Progenitor cell of endocrine pancreas (in vitro differentiated cells): ENCODE results near the gene MRPL32. TPM values are rescaled to one million over a fixed set of nuclear protein-coding genes. Genes with fewer than 3 reads are reported as not detected.

Experiments used
- DNase-seq: peaks from one replicate; pipeline ENCODE4 v3.0.0; 2021; ENCODE audit warnings: low spot score; ENCODE audit not compliant: unreplicated experiment
- H3K27ac Mint-ChIP-seq: 2 replicates; pipeline ENCODE4 v1.8.0; 2021; ENCODE audit warnings: mild to moderate bottlenecking, moderate library complexity, mixed read lengths
- H3K27me3 Mint-ChIP-seq: 2 replicates; pipeline ENCODE4 v1.8.0; 2021; ENCODE audit warnings: mixed read lengths
- H3K36me3 Mint-ChIP-seq: 2 replicates; pipeline ENCODE4 v1.8.0; 2022; ENCODE audit warnings: mixed read lengths; ENCODE audit not compliant: insufficient read depth
- H3K4me1 Mint-ChIP-seq: 2 replicates; pipeline ENCODE4 v1.8.0; 2021; ENCODE audit warnings: low read depth, mixed read lengths
- H3K4me3 Mint-ChIP-seq: 2 replicates; pipeline ENCODE4 v1.8.0; 2021; ENCODE audit warnings: low read depth, mild to moderate bottlenecking, moderate library complexity, mixed read lengths
- H3K9me3 Mint-ChIP-seq: 2 replicates; pipeline ENCODE4 v1.8.0; 2021; ENCODE audit warnings: low read depth, mixed read lengths
- total RNA-seq: library from RNA; stranded (reverse); gene quantifications from 2 replicates; pipeline ENCODE4 v1.2.1, GENCODE V29; 2021
- TF ChIP-seq, protein P1 (sequence below): fragments of 200-600 bp; sonication (generic); IDR thresholded peaks from one replicate; pipeline ENCODE4 v1.5.0; 2021; ENCODE audit warnings: antibody characterized with exemption, mild to moderate bottlenecking; ENCODE audit not compliant: unreplicated experiment

The MRPL32 gene
- total RNA-seq, 1 donor from 2014 or later, result 49.9 TPM

DNA sequence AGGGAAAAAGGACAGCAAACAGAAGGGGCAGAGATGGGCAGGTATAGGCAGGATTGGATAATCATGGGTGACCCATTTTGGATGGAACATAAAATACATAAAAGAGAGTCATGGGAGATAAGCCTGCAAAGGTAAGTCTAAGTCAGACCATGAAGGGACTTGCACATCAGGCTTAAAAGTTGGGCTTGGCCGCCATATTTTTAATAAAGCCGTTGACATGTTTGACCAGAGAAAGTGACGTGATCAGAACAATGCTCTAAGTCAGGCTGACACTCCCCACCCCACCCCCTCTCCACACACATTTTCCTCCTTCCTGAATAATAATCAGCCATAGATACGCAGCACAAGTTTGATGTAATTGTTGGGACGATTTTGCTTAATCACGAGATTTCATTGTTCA lies 54.0 kb downstream of the MRPL32 start:
- Mint-ChIP-seq H3K36me3 (no peaks in the 10 kb centered on the region), H3K4me1 (no peaks in the 10 kb centered on the region), H3K27ac (no peak overlapping the region), H3K9me3 (peaks cover 18% of the 10 kb centered on the region), H3K27me3 (no peaks in the 10 kb centered on the region), H3K4me3 (no peak overlapping the region)
- DNase-seq, result no peak
- TF ChIP-seq, protein P1, sequence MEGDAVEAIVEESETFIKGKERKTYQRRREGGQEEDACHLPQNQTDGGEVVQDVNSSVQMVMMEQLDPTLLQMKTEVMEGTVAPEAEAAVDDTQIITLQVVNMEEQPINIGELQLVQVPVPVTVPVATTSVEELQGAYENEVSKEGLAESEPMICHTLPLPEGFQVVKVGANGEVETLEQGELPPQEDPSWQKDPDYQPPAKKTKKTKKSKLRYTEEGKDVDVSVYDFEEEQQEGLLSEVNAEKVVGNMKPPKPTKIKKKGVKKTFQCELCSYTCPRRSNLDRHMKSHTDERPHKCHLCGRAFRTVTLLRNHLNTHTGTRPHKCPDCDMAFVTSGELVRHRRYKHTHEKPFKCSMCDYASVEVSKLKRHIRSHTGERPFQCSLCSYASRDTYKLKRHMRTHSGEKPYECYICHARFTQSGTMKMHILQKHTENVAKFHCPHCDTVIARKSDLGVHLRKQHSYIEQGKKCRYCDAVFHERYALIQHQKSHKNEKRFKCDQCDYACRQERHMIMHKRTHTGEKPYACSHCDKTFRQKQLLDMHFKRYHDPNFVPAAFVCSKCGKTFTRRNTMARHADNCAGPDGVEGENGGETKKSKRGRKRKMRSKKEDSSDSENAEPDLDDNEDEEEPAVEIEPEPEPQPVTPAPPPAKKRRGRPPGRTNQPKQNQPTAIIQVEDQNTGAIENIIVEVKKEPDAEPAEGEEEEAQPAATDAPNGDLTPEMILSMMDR, result no peak

DNA sequence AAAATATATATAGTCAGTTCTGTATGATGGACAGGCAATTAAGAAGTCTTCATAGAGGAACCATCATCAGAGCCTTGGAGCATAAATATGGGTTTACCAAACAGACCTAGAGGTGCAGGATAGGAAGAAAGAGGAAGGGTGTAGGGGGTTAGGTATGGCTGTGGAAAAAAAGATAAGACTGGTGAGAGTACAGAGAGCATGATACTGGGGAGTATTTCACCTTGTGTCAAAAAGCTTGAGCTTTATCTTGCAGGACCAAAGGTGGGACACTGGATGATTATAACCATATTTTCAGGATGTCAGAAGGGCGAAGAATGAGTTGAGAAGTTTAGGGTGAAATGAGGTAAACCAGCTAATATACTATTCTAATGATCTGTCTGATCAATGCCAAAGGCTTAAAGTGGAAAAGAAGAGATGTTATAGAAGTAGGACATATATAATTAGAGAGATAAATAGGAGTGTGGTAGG lies 54.6 kb downstream of the MRPL32 start:
- H3K27me3 Mint-ChIP-seq, result no peaks in the 10 kb centered on the region
- H3K9me3 Mint-ChIP-seq, result peaks cover 18% of the 10 kb centered on the region
- TF ChIP-seq, protein P1, result no peak
- DNase-seq, result no peak
- no peaks in the 10 kb centered on the region for H3K36me3 Mint-ChIP-seq
- H3K4me1 Mint-ChIP-seq, result peaks cover 2% of the 10 kb centered on the region
- H3K4me3 Mint-ChIP-seq, result no peak overlapping the region
- no peak overlapping the region for H3K27ac Mint-ChIP-seq

Other genes with a start within 250 kb of the MRPL32 start
- 3.2 and 6.5 TPM in 2 replicates for gene C7orf25, start 20.3 kb upstream of the MRPL32 start, total RNA-seq
- gene PSMA2, start 202 bp upstream of the MRPL32 start, total RNA-seq, result 99.9 and 102 TPM in 2 replicates
- 0.09 and 0.50 TPM in 2 replicates for gene HECW1, start 180.3 kb downstream of the MRPL32 start, total RNA-seq